WTC11 (cell line): ENCODE results near the gene SLC25A41. TPM values are rescaled to one million over a fixed set of nuclear protein-coding genes. Genes with fewer than 3 reads are reported as not detected.

ENCODE experiments used
- ATAC-seq: fragments of 200-7000 bp; cut with Tn5 transposase; 2 replicates; pipeline ENCODE4 v1.10.0; 2021; ENCODE audit warnings: mild to moderate bottlenecking, moderate library complexity
- CTCF ChIA-PET: fragments of 300-600 bp; sonication (Branson Sonifier 250); formaldehyde crosslinking; loops from one replicate; lab custom pipeline; 2021; ENCODE audit warnings: antibody characterized with exemption; lab: Charles Lee
- POLR2A ChIA-PET: fragments of 350-600 bp; sonication (Branson Sonifier 250); formaldehyde crosslinking; loops from one replicate; lab custom pipeline; 2021; ENCODE audit warnings: antibody characterized with exemption; lab: Charles Lee
- DNase-seq: peaks from one replicate; pipeline ENCODE4 v3.0.0; 2021; ENCODE audit warnings: low spot score
- H3K27ac Mint-ChIP-seq: 2 replicates; pipeline ENCODE4 v1.8.0; 2021; ENCODE audit warnings: mixed read lengths
- H3K27me3 Mint-ChIP-seq: 2 replicates; pipeline ENCODE4 v1.8.0; 2021; ENCODE audit warnings: low read depth, mild to moderate bottlenecking, moderate library complexity, mixed read lengths
- H3K36me3 Mint-ChIP-seq: 2 replicates; pipeline ENCODE4 v1.8.0; 2021; ENCODE audit warnings: mixed read lengths
- H3K4me1 Mint-ChIP-seq: 2 replicates; pipeline ENCODE4 v1.8.0; 2022; ENCODE audit warnings: mixed read lengths
- H3K4me3 Mint-ChIP-seq: 2 replicates; pipeline ENCODE4 v1.8.0; 2021; ENCODE audit warnings: mild to moderate bottlenecking, moderate library complexity, mixed read lengths
- H3K9me3 Mint-ChIP-seq: 2 replicates; pipeline ENCODE4 v1.8.0; 2021; ENCODE audit warnings: mixed read lengths
- AFF4 ChIP-seq: sonication (generic); formaldehyde crosslinking; IDR thresholded peaks from 2 replicates; pipeline ENCODE4 v1.8.1; 2023; ENCODE audit warnings: mild to moderate bottlenecking, missing genetic modification reagents, borderline replicate concordance
- ATF1 ChIP-seq: sonication (generic); formaldehyde crosslinking; IDR thresholded peaks from 2 replicates; pipeline ENCODE4 v1.8.1; 2023; ENCODE audit warnings: mild to moderate bottlenecking, moderate library complexity, missing genetic modification reagents
- CREM ChIP-seq: sonication (generic); formaldehyde crosslinking; IDR thresholded peaks from 2 replicates; pipeline ENCODE4 v1.8.1; 2022; ENCODE audit warnings: mild to moderate bottlenecking, missing genetic modification reagents, moderate library complexity
- ELF4 ChIP-seq: sonication (generic); formaldehyde crosslinking; IDR thresholded peaks from 2 replicates; pipeline ENCODE4 v1.8.1; 2022; ENCODE audit warnings: low read depth, mild to moderate bottlenecking, moderate library complexity, missing genetic modification reagents
- EMX1 ChIP-seq: fragments of 250-450 bp; sonication (Bioruptor Pico); IDR thresholded peaks from 2 replicates; pipeline ENCODE4 v1.8.0; 2021; ENCODE audit warnings: mild to moderate bottlenecking
- ESRRA ChIP-seq: sonication (generic); formaldehyde crosslinking; IDR thresholded peaks from 2 replicates; pipeline ENCODE4 v1.8.1; 2022; ENCODE audit warnings: mild to moderate bottlenecking, missing genetic modification reagents, borderline replicate concordance
- ETV6 ChIP-seq: sonication (generic); formaldehyde crosslinking; IDR thresholded peaks from 2 replicates; pipeline ENCODE4 v1.8.1; 2022; ENCODE audit warnings: mild to moderate bottlenecking, missing genetic modification reagents
- FOXP1 ChIP-seq: sonication (generic); formaldehyde crosslinking; IDR thresholded peaks from 2 replicates; pipeline ENCODE4 v1.8.0; 2022; ENCODE audit warnings: missing genetic modification reagents, mild to moderate bottlenecking, moderate library complexity, borderline replicate concordance
- GTF2I ChIP-seq: fragments of 250-450 bp; sonication (Bioruptor Pico); conservative IDR thresholded peaks from 2 replicates; pipeline ENCODE4 v1.4.0; 2021; ENCODE audit warnings: mild to moderate bottlenecking
- HMGA2 ChIP-seq: fragments of 250-450 bp; sonication (Bioruptor Pico); IDR thresholded peaks from 2 replicates; pipeline ENCODE4 v1.4.0; 2021; ENCODE audit warnings: mild to moderate bottlenecking, moderate library complexity
- JAZF1 ChIP-seq: fragments of 250-450 bp; sonication (Bioruptor Pico); IDR thresholded peaks from 2 replicates; pipeline ENCODE4 v1.9.0; 2021; ENCODE audit warnings: moderate library complexity, mild to moderate bottlenecking, inconsistent platforms
- JUN ChIP-seq: sonication (generic); formaldehyde crosslinking; IDR thresholded peaks from 2 replicates; pipeline ENCODE4 v1.8.0; 2023; ENCODE audit warnings: mild to moderate bottlenecking, missing genetic modification reagents
- KAT7 ChIP-seq: sonication (generic); formaldehyde crosslinking; IDR thresholded peaks from 2 replicates; pipeline ENCODE4 v1.8.1; 2023; ENCODE audit warnings: missing genetic modification reagents, mild to moderate bottlenecking, borderline replicate concordance
- NFYB ChIP-seq: sonication (generic); formaldehyde crosslinking; conservative IDR thresholded peaks from 2 replicates; pipeline ENCODE4 v1.8.0; 2022; ENCODE audit warnings: low read depth, missing genetic modification reagents
- OVOL2 ChIP-seq: fragments of 250-450 bp; sonication (Bioruptor Pico); IDR thresholded peaks from 2 replicates; pipeline ENCODE4 v1.9.0; 2021; ENCODE audit warnings: mild to moderate bottlenecking, borderline replicate concordance
- SMAD4 ChIP-seq: sonication (generic); formaldehyde crosslinking; IDR thresholded peaks from 2 replicates; pipeline ENCODE4 v1.8.0; 2022; ENCODE audit warnings: mild to moderate bottlenecking, missing genetic modification reagents
- SP1 ChIP-seq: sonication (generic); formaldehyde crosslinking; conservative IDR thresholded peaks from 2 replicates; pipeline ENCODE4 v1.8.1; 2022; ENCODE audit warnings: missing genetic modification reagents
- TEAD1 ChIP-seq: sonication (generic); formaldehyde crosslinking; IDR thresholded peaks from 2 replicates; pipeline ENCODE4 v1.8.0; 2022; ENCODE audit warnings: mild to moderate bottlenecking, missing genetic modification reagents
- ZBTB21 ChIP-seq: sonication (generic); formaldehyde crosslinking; IDR thresholded peaks from 2 replicates; pipeline ENCODE4 v1.8.1; 2023; ENCODE audit warnings: mild to moderate bottlenecking, missing genetic modification reagents, borderline replicate concordance
- ZNF121 ChIP-seq: sonication (generic); formaldehyde crosslinking; IDR thresholded peaks from 2 replicates; pipeline ENCODE4 v1.8.0; 2023; ENCODE audit warnings: missing genetic modification reagents
- ZNF138 ChIP-seq: sonication (generic); formaldehyde crosslinking; conservative IDR thresholded peaks from 2 replicates; pipeline ENCODE4 v1.8.1; 2022; ENCODE audit warnings: mild to moderate bottlenecking, moderate library complexity, missing genetic modification reagents
- ZNF317 ChIP-seq: sonication (generic); formaldehyde crosslinking; IDR thresholded peaks from 2 replicates; pipeline ENCODE4 v1.8.1; 2023; ENCODE audit warnings: low read depth, mild to moderate bottlenecking, moderate library complexity, missing genetic modification reagents, borderline replicate concordance
- total RNA-seq: library from RNA; stranded (reverse); gene quantifications from 3 replicates; pipeline ENCODE4 v1.2.3, GENCODE V29; 2021
- TF ChIP-seq, protein P1 (sequence below): fragments of 250-450 bp; sonication (Bioruptor Pico); IDR thresholded peaks from 2 replicates; pipeline ENCODE4 v2.1.2; 2022; ENCODE audit warnings: mild to moderate bottlenecking, moderate library complexity
- TF ChIP-seq, protein P2 (sequence below): sonication (generic); formaldehyde crosslinking; IDR thresholded peaks from 2 replicates; pipeline ENCODE4 v1.8.1; 2023; ENCODE audit warnings: mild to moderate bottlenecking, missing genetic modification reagents
- TF ChIP-seq, protein P3 (sequence below): sonication (generic); formaldehyde crosslinking; IDR thresholded peaks from 2 replicates; pipeline ENCODE4 v1.8.1; 2022; ENCODE audit warnings: mild to moderate bottlenecking, missing genetic modification reagents, moderate library complexity, borderline replicate concordance
- TF ChIP-seq, protein P4 (sequence below): sonication (generic); formaldehyde crosslinking; IDR thresholded peaks from 2 replicates; pipeline ENCODE4 v1.8.1; 2023; ENCODE audit warnings: mild to moderate bottlenecking, moderate library complexity, missing genetic modification reagents
- TF ChIP-seq, protein P5 (sequence below): fragments of 250-450 bp; sonication (Bioruptor Pico); IDR thresholded peaks from 2 replicates; pipeline ENCODE4 v1.9.0; 2021; ENCODE audit warnings: moderate library complexity, mild to moderate bottlenecking, inconsistent platforms, borderline replicate concordance

SLC25A41 gene
- total RNA-seq, 1 experiment from 2014 or later: 0.35 TPM

DNA sequence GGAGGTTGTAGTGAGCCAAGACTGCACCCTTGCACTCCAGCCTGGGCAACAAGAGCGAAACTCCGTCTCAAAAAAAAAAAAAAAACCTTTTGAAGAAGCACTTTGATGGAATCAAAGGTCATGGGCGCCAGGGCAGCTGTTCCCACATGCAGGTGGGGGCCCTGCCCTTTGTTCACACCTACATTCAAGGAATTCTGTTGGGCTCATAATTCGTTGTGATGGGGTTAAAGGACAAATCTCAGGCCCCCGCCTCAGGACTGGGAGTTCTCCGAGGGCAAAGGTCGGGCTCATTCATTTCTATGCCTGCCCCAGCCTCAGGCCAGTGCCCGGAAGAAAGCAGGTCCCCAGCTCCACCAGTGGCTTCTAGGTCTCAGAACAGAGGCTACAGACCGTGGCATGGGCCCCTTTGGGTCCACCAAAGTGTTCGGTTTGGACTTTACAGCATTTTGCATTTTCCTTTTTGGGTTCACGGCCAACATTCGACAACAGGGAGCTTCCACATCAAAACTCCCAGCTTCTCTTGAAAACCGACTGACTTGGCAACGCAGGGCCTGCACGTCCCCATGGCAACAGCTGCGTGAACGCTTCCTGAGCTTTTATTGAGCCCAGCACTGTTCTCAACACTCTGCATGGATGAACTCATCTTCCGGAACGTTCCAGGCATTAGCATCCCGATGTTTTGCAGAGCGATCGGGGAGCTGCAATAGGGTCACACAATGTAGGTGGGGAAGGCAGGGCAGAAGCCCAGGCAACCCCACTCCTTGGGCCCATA, 30.5 kb downstream of the SLC25A41 start (continued):
- TF ChIP-seq, protein P1, sequence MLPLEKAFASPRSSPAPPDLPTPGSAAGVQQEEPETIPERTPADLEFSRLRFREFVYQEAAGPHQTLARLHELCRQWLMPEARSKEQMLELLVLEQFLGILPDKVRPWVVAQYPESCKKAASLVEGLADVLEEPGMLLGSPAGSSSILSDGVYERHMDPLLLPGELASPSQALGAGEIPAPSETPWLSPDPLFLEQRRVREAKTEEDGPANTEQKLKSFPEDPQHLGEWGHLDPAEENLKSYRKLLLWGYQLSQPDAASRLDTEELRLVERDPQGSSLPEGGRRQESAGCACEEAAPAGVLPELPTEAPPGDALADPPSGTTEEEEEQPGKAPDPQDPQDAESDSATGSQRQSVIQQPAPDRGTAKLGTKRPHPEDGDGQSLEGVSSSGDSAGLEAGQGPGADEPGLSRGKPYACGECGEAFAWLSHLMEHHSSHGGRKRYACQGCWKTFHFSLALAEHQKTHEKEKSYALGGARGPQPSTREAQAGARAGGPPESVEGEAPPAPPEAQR (CRISPR knock-in tag): no peak
- TF ChIP-seq NFYB: no peak
- no peak for TF ChIP-seq FOXP1
- no peak for TF ChIP-seq JAZF1 (CRISPR knock-in tag)
- no peak for TF ChIP-seq KAT7 (CRISPR knock-in tag)
- TF ChIP-seq ETV6 (CRISPR knock-in tag): no peak
- TF ChIP-seq HMGA2 (CRISPR knock-in tag): no peak
- TF ChIP-seq SMAD4: no peak
- no peak for TF ChIP-seq ESRRA
- TF ChIP-seq, protein P2, sequence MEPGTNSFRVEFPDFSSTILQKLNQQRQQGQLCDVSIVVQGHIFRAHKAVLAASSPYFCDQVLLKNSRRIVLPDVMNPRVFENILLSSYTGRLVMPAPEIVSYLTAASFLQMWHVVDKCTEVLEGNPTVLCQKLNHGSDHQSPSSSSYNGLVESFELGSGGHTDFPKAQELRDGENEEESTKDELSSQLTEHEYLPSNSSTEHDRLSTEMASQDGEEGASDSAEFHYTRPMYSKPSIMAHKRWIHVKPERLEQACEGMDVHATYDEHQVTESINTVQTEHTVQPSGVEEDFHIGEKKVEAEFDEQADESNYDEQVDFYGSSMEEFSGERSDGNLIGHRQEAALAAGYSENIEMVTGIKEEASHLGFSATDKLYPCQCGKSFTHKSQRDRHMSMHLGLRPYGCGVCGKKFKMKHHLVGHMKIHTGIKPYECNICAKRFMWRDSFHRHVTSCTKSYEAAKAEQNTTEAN (CRISPR knock-in tag): no peak

DNA sequence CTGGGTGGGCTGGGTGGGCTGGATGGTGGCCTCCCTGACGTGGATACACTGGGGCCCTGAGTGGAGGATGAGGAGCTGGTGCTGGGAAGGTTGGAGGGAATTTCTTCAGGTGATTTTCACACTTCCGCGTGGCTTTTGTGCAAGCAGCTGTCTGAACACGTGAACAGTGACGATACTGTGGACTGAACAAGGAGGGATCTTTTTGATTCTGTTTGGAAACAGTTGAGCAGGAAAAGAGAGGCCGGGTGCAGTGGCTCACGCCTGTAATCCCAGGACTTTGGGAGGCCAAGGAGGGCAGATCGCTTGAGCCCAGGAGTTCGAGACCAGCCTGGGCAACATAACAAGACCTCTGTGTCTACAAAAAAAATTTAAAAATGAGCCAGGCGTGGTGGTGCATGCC, 31.5 kb downstream of the SLC25A41 start:
- Mint-ChIP-seq H3K4me1 (no peaks in the 10 kb centered on the region), H3K4me3 (no peak overlapping the region)

More for the DNA sequence above, 31.5 kb downstream of the SLC25A41 start:
- CTCF ChIA-PET: interaction anchor here (2.3 kb wide), 1 partner anchor 10 kb away, joined by 13 read pairs; no protein-coding TSS in a partner anchor
- no peaks in the 10 kb centered on the region for H3K36me3 Mint-ChIP-seq
- POLR2A ChIA-PET: no interaction called here
- no peaks in the 10 kb centered on the region for H3K9me3 Mint-ChIP-seq
- no peaks in the 10 kb centered on the region for H3K27me3 Mint-ChIP-seq
- no peak for ATAC-seq
- no peak for DNase-seq
- TF ChIP-seq ZNF317 (CRISPR knock-in tag): no peak
- no peak for TF ChIP-seq FOXP1
- TF ChIP-seq, protein P3, sequence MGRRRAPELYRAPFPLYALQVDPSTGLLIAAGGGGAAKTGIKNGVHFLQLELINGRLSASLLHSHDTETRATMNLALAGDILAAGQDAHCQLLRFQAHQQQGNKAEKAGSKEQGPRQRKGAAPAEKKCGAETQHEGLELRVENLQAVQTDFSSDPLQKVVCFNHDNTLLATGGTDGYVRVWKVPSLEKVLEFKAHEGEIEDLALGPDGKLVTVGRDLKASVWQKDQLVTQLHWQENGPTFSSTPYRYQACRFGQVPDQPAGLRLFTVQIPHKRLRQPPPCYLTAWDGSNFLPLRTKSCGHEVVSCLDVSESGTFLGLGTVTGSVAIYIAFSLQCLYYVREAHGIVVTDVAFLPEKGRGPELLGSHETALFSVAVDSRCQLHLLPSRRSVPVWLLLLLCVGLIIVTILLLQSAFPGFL (CRISPR knock-in tag): no peak
- TF ChIP-seq SP1: no peak
- TF ChIP-seq EMX1 (CRISPR knock-in tag): no peak
- TF ChIP-seq ZNF138 (CRISPR knock-in tag): no peak
- no peak for TF ChIP-seq KAT7 (CRISPR knock-in tag)
- no peak for TF ChIP-seq ATF1 (CRISPR knock-in tag)
- TF ChIP-seq TEAD1 (CRISPR knock-in tag): no peak
- no peak for TF ChIP-seq OVOL2 (CRISPR knock-in tag)
- no peak for TF ChIP-seq CREM (CRISPR knock-in tag)
- TF ChIP-seq, protein P4, sequence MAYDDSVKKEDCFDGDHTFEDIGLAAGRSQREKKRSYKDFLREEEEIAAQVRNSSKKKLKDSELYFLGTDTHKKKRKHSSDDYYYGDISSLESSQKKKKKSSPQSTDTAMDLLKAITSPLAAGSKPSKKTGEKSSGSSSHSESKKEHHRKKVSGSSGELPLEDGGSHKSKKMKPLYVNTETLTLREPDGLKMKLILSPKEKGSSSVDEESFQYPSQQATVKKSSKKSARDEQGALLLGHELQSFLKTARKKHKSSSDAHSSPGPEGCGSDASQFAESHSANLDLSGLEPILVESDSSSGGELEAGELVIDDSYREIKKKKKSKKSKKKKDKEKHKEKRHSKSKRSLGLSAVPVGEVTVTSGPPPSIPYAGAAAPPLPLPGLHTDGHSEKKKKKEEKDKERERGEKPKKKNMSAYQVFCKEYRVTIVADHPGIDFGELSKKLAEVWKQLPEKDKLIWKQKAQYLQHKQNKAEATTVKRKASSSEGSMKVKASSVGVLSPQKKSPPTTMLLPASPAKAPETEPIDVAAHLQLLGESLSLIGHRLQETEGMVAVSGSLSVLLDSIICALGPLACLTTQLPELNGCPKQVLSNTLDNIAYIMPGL (CRISPR knock-in tag): no peak
- TF ChIP-seq GTF2I (CRISPR knock-in tag): no peak
- no peak for TF ChIP-seq JUN
- TF ChIP-seq ELF4: no peak
- no peak for TF ChIP-seq AFF4
- no peak for TF ChIP-seq ZBTB21 (CRISPR knock-in tag)
- TF ChIP-seq, protein P5, sequence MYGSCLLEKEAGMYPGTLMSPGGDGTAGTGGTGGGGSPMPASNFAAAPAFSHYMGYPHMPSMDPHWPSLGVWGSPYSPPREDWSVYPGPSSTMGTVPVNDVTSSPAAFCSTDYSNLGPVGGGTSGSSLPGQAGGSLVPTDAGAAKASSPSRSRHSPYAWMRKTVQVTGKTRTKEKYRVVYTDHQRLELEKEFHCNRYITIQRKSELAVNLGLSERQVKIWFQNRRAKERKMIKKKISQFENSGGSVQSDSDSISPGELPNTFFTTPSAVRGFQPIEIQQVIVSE (CRISPR knock-in tag): no peak
- TF ChIP-seq ZNF121 (CRISPR knock-in tag): no peak
- H3K27ac Mint-ChIP-seq: no peak overlapping the region
